ENCODE data around the gene FBXW5. TPM values are rescaled to one million over a fixed set of nuclear protein-coding genes. Genes with fewer than 3 reads are reported as not detected.

FBXW5 gene
- total RNA-seq, 2 donors from 2014 or later = 64.2 to 76.5 TPM

GRCh38 chr9:136950656-136951276 is 6.2 kb upstream of the FBXW5 start:
- peak overlapping the region; percentile 38 for H3K9ac ChIP-seq (ENCODE audit: extremely low read depth, low read length, poor library complexity, severe bottlenecking)
- H3K27me3 Mint-ChIP-seq (ENCODE audit: insufficient read depth) = no peaks in the 10 kb centered on the region
- H3K9me3 Mint-ChIP-seq = no peaks in the 10 kb centered on the region
- H3K4me1 ChIP-seq (ENCODE audit: control insufficient read depth, insufficient read depth, low read length) = peaks cover 3% of the 10 kb centered on the region
- H3K27ac ChIP-seq (ENCODE audit: low read depth, low read length) = peak overlapping the region; percentile 57
- H3K27me3 ChIP-seq (ENCODE audit: control insufficient read depth, insufficient read depth, low read length, poor library complexity, severe bottlenecking) = no peaks in the 10 kb centered on the region
- peak overlapping the region; percentile 76 for H3K4me3 ChIP-seq (ENCODE audit: low read length)
- H3K36me3 ChIP-seq (ENCODE audit: control insufficient read depth, insufficient read depth, low read length) = no peaks in the 10 kb centered on the region
- H3K9me3 ChIP-seq (ENCODE audit: control insufficient read depth, low read length) = no peaks in the 10 kb centered on the region
- TF ChIP-seq CTCF (conservative IDR thresholded peaks at IDR 0.05) = no peak
- H3K36me3 Mint-ChIP-seq (ENCODE audit: low read depth) = no peaks in the 10 kb centered on the region
- WGBS, 2 experiments (ENCODE audit: insufficient coverage in 1 of 2, insufficient read length in 1 of 2) = 45 to 73% methylated on average over 4 to 9 of the region's 9 CpGs
- peaks cover 8% of the 10 kb centered on the region for H3K4me1 Mint-ChIP-seq
- peak overlapping the region; percentile 73 for H3K4me3 Mint-ChIP-seq
- peak overlapping the region; percentile 95 for H3K27ac Mint-ChIP-seq
- no peak for DNase-seq

- WGBS, 2 experiments (ENCODE audit: insufficient coverage in 1 of 2, insufficient read length in 1 of 2) = 7 to 19% methylated on average over 23 to 63 of the region's 63 CpGs
Measured at GRCh38 chr9:136949817-136950655, 5.5 kb upstream of the FBXW5 start.

More at GRCh38 chr9:136949817-136950655, 5.5 kb upstream of the FBXW5 start:
- H3K4me1 ChIP-seq (ENCODE audit: control insufficient read depth, insufficient read depth, low read length) = peaks cover 3% of the 10 kb centered on the region
- H3K9ac ChIP-seq (ENCODE audit: extremely low read depth, low read length, poor library complexity, severe bottlenecking) = peak overlapping the region; percentile 38
- no peaks in the 10 kb centered on the region for H3K9me3 Mint-ChIP-seq
- peak; percentile 39 for TF ChIP-seq CTCF (conservative IDR thresholded peaks at IDR 0.05)
- peak; percentile 98 for DNase-seq
- H3K4me3 ChIP-seq (ENCODE audit: low read length) = peak overlapping the region; percentile 76
- H3K4me3 Mint-ChIP-seq = peak overlapping the region; percentile 73
- H3K4me1 Mint-ChIP-seq = peaks cover 8% of the 10 kb centered on the region
- no peaks in the 10 kb centered on the region for H3K9me3 ChIP-seq (ENCODE audit: control insufficient read depth, low read length)
- no peaks in the 10 kb centered on the region for H3K27me3 ChIP-seq (ENCODE audit: control insufficient read depth, insufficient read depth, low read length, poor library complexity, severe bottlenecking)
- H3K27ac ChIP-seq (ENCODE audit: low read depth, low read length) = peak overlapping the region; percentile 57
- H3K27me3 Mint-ChIP-seq (ENCODE audit: insufficient read depth) = no peaks in the 10 kb centered on the region
- peak overlapping the region; percentile 95 for H3K27ac Mint-ChIP-seq
- H3K36me3 Mint-ChIP-seq (ENCODE audit: low read depth) = no peaks in the 10 kb centered on the region
- H3K36me3 ChIP-seq (ENCODE audit: control insufficient read depth, insufficient read depth, low read length) = no peaks in the 10 kb centered on the region
